Stimulated activated naive B cell treated with anti-CD40 and anti-IgM and Interleukin-4, amounts not matched to agents 10 μg/mL and 1 μg/mL and 100 μg/mL, for 72 hours (primary cell): ENCODE data around the gene PRAC1.

Experiments
- ATAC-seq, 2 donors: fragments of 150-1000 bp; cut with Tn5 transposase; replicated peaks; 2 replicates each; pipeline ENCODE4 v1.10.0; 2021; ENCODE audit warnings: moderate library complexity in 1 of 2
- DNase-seq: peaks from one replicate; pipeline ENCODE4 v3.0.0; 2021
- H3K27ac Mint-ChIP-seq: one replicate; pipeline ENCODE4 v1.8.0; 2022; ENCODE audit warnings: mild to moderate bottlenecking, mixed read lengths
- H3K27me3 Mint-ChIP-seq, 2 donors: one replicate each; pipeline ENCODE4 v1.8.0; 2022; ENCODE audit warnings: mixed read lengths in 2 of 2
- H3K36me3 Mint-ChIP-seq, 2 donors: one replicate each; pipeline ENCODE4 v1.8.0; 2022; ENCODE audit warnings: mixed read lengths in 2 of 2, mild to moderate bottlenecking in 1 of 2
- H3K4me1 Mint-ChIP-seq, 2 donors: one replicate each; pipeline ENCODE4 v1.8.0; 2022; ENCODE audit warnings: mixed read lengths in 2 of 2, mild to moderate bottlenecking in 1 of 2
- H3K4me3 Mint-ChIP-seq, 2 donors: one replicate each; pipeline ENCODE4 v1.8.0; 2022; ENCODE audit warnings: mild to moderate bottlenecking in 2 of 2, mixed read lengths in 2 of 2, moderate library complexity in 1 of 2
- H3K9me3 Mint-ChIP-seq, 2 donors: one replicate each; pipeline ENCODE4 v1.8.0; 2022; ENCODE audit warnings: mixed read lengths in 2 of 2, mild to moderate bottlenecking in 1 of 2

Gene PRAC1

DNA sequence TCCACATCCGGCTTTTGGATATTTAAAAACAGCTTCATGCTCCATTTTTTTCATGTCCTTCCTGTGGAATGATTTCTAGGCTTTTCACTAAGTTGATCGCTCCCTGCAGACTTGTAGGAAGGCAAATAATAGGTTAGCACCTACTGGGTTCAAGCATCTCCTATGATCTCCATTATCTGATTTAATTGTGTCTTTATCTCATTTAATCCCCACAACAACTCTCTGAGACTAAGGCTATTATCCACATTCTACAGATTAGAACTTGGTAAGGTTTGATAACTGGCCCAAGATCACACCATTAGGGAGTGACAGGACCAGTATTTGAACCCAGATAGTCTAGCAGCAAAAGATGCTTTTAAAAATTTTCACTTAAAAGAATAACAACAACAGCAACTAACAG lies 50.0 kb downstream of the PRAC1 start:
- Mint-ChIP-seq H3K36me3 (no peaks in the 10 kb centered on the region), H3K4me3 (no peak overlapping the region), H3K27ac (no peak overlapping the region), H3K9me3 (no peaks in the 10 kb centered on the region), H3K27me3 (peaks cover 41 to 52% of the 10 kb centered on the region in 2 donors), H3K4me1 (peaks cover 2 to 6% of the 10 kb centered on the region in 2 donors)
- DNase-seq (no peak), ATAC-seq (no peak)
